GM23248 (cell line): ENCODE data around the gene ALK.

Experiments used
- EZH2 ChIP-seq: fragments of 200-600 bp; sonication (generic); IDR thresholded peaks from 2 replicates; pipeline ENCODE4 v1.6.1; 2018; ENCODE audit warnings: antibody characterized with exemption, mild to moderate bottlenecking; ENCODE audit not compliant: insufficient read depth, poor library complexity, severe bottlenecking
- EZH2phosphoT487 ChIP-seq: fragments of 200-600 bp; sonication (generic); IDR thresholded peaks from 2 replicates; pipeline ENCODE4 v1.6.1; 2018; ENCODE audit warnings: antibody characterized with exemption, moderate library complexity, mild to moderate bottlenecking, low read depth; ENCODE audit not compliant: insufficient read depth

DNA sequence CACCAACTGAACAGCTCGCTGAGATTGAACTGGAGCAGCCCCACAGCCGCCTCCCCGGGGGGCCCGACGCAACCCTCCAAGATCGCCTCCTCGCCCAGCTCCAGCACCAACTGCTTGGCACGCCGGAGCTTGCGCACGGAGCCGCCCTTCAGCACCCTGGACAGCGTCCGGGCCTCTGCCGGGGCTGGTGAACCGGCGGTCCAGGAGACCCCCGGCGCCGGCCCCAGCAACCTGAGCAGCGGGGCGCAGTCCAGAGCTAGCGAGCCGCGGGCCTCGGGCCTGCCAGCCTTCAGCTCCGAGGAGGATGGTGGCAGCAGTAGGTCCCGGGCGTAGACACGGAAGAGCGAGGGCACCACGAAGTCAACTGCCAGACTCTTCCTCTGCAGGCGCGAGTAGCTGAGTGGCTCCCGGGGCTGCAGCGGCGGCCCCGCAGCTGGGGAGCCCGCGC is 1.2 kb downstream of the ALK start:
- no peak for TF ChIP-seq EZH2
- no peak for TF ChIP-seq EZH2phosphoT487
